HG03280 (cell line): ENCODE results near the gene ABCB9.

ENCODE experiments used
- ATAC-seq: cut with Tn5 transposase; IDR thresholded peaks from one replicate; pipeline ENCODE4 v1.9.1; 2021; ENCODE audit warnings: mild to moderate bottlenecking, moderate library complexity; ENCODE audit not compliant: unreplicated experiment

Gene ABCB9

DNA sequence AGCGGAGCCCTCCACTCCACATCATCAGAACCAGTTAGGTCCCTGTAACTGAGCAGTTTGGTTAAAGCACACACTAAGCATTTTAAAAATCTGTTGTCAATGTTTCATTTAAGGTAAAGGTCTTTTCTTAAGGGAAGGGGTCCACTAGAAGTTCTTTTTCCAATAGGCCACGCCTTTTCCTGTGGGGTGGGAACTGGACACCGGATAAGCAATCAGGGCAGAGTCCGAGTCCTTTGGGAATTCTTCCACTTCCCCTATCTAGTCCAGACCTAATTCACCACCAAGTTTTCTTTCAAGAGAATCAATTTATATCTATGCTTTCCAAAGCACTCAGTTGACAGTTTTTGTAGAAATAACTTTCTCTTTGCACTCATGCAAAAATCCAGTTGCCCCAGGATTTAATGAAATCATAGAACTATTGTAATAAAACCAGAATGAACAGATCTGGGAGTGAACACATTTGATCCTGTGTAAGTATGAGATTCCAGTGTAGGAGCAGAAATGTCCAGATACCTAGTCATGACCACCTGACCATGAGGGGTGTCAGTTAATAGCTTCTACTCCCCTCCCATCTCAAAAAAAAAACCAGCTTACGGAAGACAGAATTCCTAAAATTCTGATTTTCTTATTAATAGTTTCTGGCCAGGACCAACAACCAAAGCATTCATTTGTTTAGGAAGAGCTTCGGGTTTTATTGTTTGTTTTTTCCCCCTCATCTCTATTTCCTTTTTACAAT lies 82.0 kb downstream of the ABCB9 start:
- ATAC-seq, result no peak

DNA sequence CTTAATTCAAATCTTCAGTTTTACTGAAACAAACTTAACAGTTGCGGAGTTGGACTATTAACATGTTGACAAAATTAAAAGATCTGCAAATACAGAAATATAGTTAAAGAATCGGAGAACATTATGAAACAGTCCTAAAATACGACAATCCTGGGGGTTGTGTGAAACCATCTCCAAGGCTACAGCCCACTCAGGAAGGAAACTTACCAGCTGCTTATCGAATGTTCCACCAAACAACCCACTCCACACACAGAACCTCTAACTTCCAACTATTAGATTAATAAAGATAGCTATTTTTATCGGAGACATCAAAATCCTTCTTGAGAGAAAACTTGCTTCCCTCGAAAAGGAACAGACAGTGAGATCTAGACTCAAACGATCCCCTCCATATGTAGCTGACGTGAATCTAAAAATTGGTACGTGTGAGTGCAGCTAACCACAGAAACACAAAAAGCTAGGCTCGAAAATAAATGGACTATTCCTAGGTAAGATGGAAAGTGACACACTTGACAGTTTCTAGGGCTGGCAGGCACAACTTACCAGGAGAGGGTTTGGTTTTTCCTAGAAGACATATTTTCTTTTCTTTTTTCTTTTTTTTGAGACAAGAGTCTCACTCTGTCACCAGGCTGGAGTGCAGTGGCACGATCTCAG lies 83.2 kb downstream of the ABCB9 start:
- ATAC-seq, result no peak

DNA sequence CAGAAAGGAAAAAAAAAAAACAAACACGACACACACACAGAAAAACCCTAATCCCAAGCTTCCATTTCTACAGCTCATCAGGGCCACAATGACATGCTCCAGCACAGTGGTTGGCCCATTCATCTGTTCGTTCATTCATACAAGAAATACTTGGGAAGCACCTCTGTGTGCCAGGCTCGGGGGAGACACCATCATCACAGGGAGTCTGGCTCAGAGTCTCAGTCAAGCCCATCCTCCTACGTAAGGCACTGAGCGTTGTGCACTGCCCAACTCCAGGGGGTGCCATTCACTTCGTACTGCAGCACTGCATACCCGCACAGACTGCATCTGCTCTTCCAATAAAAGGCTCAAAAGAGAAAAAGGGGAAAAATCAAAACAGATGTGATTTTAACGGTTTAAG lies 85.6 kb downstream of the ABCB9 start:
- ATAC-seq, result no peak

DNA sequence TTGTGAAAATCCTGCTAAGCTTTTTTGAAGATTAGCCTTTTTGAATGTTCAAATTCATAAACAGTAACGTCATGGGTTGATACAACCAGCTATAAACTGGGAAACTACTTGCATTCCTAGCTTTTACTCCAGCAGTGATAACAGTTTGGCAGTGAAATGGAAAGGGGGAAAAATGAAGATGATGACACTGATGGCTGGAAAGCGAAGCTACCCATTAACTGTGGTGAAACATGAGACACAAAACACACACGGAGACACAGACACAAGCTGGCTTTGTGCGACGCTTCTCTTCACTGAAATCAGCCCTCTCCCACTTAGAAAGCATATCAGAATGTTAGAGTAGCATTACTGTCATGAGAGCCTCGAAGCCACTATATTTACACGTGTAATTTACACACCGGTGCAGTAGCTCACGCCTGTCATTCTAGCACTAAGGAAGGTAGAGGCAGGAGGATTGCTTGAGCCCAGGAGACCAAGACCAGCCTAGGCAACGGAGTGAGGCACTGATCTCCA lies 86.1 kb downstream of the ABCB9 start:
- no peak for ATAC-seq
